GM12801 (cell line): Measurements from ENCODE around the gene CACNA2D4.

Source experiments
- CTCF ChIP-seq: IDR thresholded peaks from one replicate; pipeline ENCODE4 v1.5.1; 2011; ENCODE audit warnings: control low read depth; ENCODE audit not compliant: insufficient read length; ENCODE audit errors: extremely low read depth

The CACNA2D4 gene

GRCh38 chr12:1839956-1840951, 78.2 kb downstream of the CACNA2D4 start:
- no peak for TF ChIP-seq CTCF

- no peak for TF ChIP-seq CTCF
These were observed 79.0 kb downstream of the CACNA2D4 start for GRCh38 chr12:1839464-1839863.

DNA sequence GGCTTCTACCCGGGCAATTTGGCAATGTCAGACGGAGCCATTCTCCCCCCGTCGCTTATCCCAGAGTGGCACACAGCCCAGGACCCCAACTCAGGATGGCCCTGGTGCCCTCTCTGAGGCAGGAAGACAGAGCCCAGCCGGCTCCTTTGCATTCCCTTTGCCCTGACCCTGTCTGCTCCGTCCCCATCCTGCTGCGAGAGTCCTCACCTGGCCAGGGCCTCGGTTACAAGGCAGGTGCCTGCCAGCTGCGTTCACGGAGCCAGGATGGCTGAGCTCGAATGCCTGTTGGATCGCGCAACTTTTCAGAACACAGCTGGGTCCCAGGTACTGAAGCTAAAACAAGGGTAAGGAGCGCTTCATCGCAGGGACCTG, 79.5 kb downstream of the CACNA2D4 start:
- no peak for TF ChIP-seq CTCF

- no peak for TF ChIP-seq CTCF
These were observed 80.1 kb downstream of the CACNA2D4 start for GRCh38 chr12:1838205-1838993.

DNA sequence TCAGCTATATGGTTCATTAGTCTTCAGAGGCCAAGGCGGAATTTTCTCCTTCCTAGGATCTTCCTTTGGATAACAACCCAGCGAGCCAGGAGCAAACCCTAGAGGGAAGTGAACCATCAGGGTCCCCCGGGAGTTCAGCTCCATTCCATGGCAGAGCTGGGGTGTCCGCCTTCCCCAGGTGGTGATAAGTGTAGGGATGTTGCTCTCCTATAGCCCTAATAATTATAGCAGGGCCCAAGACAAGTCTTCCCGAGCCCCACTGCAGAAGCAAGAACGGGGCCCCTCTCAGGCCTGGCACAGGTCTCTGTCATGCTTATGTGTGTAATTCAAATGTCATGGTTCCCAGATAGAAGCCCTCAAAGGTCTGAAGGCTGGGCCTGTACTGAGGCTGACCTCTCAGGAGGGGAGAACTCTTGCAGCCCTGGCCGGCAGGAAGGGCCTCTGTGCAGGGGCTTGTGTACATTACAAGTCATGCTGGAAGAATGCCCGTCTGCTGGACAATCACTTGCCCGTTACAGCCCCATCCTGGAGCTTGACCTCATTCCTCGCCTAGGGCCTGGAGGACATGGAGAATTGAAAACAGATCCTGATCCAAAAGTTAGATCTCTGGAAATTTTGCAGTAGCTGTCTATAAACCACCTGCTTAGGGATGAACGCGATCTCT, 80.8 kb downstream of the CACNA2D4 start:
- TF ChIP-seq CTCF = no peak

- TF ChIP-seq CTCF = no peak
These were observed 81.5 kb downstream of the CACNA2D4 start for GRCh38 chr12:1836854-1837421.

DNA sequence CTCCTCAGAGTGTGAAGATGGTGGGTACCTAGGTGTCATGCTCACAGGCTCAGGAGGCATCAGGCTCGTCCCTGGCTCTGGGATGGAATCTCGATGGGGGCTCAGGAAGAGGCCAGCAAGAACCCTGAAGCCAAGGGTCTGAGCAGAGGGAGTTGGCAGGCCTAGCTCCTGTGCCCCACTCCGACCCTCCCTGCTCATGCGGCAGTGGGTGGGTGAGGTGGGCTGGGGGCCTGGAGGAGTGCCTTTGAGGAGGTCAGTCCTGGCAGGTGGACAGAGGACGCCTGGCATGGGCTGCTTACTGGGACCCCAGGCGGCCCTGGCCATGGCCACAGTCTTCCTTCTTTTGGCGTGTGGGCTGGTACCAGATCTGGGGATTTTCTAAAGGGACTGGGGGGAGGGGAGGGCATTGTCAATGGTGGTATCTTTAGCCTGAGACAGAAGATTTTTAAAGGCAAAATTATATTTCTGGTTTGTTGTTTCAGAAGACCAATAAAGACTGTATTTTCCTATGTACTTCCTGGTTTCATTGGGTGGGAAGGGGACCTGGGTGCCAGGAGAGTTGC, 82.1 kb downstream of the CACNA2D4 start:
- no peak for TF ChIP-seq CTCF
